ENCODE results near the gene OXTR.
"Not testable (repeated sequence)": the region's sequence is repeated elsewhere in the genome, so short reads cannot be mapped to it uniquely, and the experiment has no call there.

OXTR gene

GRCh38 chr3:8739757-8740504, 29.5 kb downstream of the OXTR start:
- peak in 1 of 3 donors; percentile 12 for DNase-seq

GRCh38 chr3:8738639-8739038, 30.8 kb downstream of the OXTR start:
- no peak for DNase-seq

GRCh38 chr3:8737823-8738222, 31.6 kb downstream of the OXTR start:
- no peak for DNase-seq

GRCh38 chr3:8737301-8737700, 32.1 kb downstream of the OXTR start:
- DNase-seq = no peak

- no peak for DNase-seq
Observed at GRCh38 chr3:8736436-8736835, 33.0 kb downstream of the OXTR start.

- DNase-seq = no peak
Observed at GRCh38 chr3:8734908-8735307, 34.5 kb downstream of the OXTR start.

- DNase-seq = no peak
Observed at GRCh38 chr3:8734137-8734878, 35.1 kb downstream of the OXTR start.

- no peak for DNase-seq
Observed at GRCh38 chr3:8733332-8734094, 35.9 kb downstream of the OXTR start, which contains the start of gene CAV3. Gene CAV3, plus strand, starts transcription at chr3:8733802. Its CDS starts 75 bp downstream, at chr3:8733877.

GRCh38 chr3:8732413-8732812, 37.0 kb downstream of the OXTR start:
- no peak for DNase-seq

- DNase-seq = no peak
Observed at GRCh38 chr3:8730656-8731055, 38.8 kb downstream of the OXTR start.

- DNase-seq = no peak
Observed at GRCh38 chr3:8729479-8729878, 39.9 kb downstream of the OXTR start.

- DNase-seq = no peak
Observed at GRCh38 chr3:8727605-8728512, 41.6 kb downstream of the OXTR start.

- DNase-seq = no peak
Observed at GRCh38 chr3:8724108-8724752, 45.2 kb downstream of the OXTR start.

- no peak for DNase-seq
Observed at GRCh38 chr3:8723612-8724011, 45.8 kb downstream of the OXTR start.

GRCh38 chr3:8722808-8723207, 46.6 kb downstream of the OXTR start:
- DNase-seq = no peak

- not testable (repeated sequence) for DNase-seq
Observed at GRCh38 chr3:8715757-8716156, 53.7 kb downstream of the OXTR start.

- peak in 1 of 3 donors; percentile 16 for DNase-seq
Observed at GRCh38 chr3:8713901-8714759, 55.3 kb downstream of the OXTR start.

GRCh38 chr3:8712908-8713255, 56.5 kb downstream of the OXTR start:
- no peak for DNase-seq

GRCh38 chr3:8712045-8712907, 57.1 kb downstream of the OXTR start:
- DNase-seq = no peak
